ENCODE results near the gene B4GALT5.

Gene B4GALT5

GRCh38 chr20:49753133-49753532 is 39.5 kb upstream of the B4GALT5 start:
- Histone ChIP-seq H3K4me3 (no peak overlapping the region), H3K9ac (ENCODE audit: insufficient read length) (no peak overlapping the region), H3K36me3 (ENCODE audit: insufficient read depth, low read length) (no peaks in the 10 kb centered on the region), H3K9me3 (ENCODE audit: low read depth, low read length) (no peaks in the 10 kb centered on the region), H3K27ac (no peak overlapping the region)
- no peak for TF ChIP-seq POLR2AphosphoS5 (IDR thresholded peaks at IDR 0.05; ENCODE audit: borderline replicate concordance, low read depth, low read length)
- no peak for DNase-seq (ENCODE audit: low read depth, low spot score)

GRCh38 chr20:49752201-49752903 is 38.7 kb upstream of the B4GALT5 start:
- no peaks in the 10 kb centered on the region for H3K36me3 ChIP-seq (ENCODE audit: insufficient read depth, low read length)

GRCh38 chr20:49751397-49751736 is 37.7 kb upstream of the B4GALT5 start:
- DNase-seq (ENCODE audit: low read depth, low spot score) = no peak
- TF ChIP-seq POLR2AphosphoS5 (IDR thresholded peaks at IDR 0.05; ENCODE audit: borderline replicate concordance, low read depth, low read length) (no peak), FOXP2 (optimal IDR thresholded peaks at IDR 0.05; ENCODE audit: control extremely low read depth, extremely low read length, insufficient read depth) (no peak), EZH2 (IDR thresholded peaks at IDR 0.05) (no peak)
- Histone ChIP-seq H3K9me3 (ENCODE audit: low read depth, low read length) (no peaks in the 10 kb centered on the region), H3K36me3 (ENCODE audit: insufficient read depth, low read length) (no peaks in the 10 kb centered on the region), H3K4me3 (no peak overlapping the region), H3K27ac (no peak overlapping the region), H3K9ac (ENCODE audit: insufficient read length) (no peak overlapping the region)

More at GRCh38 chr20:49752201-49752903, 38.7 kb upstream of the B4GALT5 start:
- Histone ChIP-seq H3K27ac (no peak overlapping the region), H3K9ac (ENCODE audit: insufficient read length) (no peak overlapping the region), H3K9me3 (ENCODE audit: low read depth, low read length) (no peaks in the 10 kb centered on the region), H3K4me3 (no peak overlapping the region)
- TF ChIP-seq FOXP2 (optimal IDR thresholded peaks at IDR 0.05; ENCODE audit: control extremely low read depth, extremely low read length, insufficient read depth) (no peak), POLR2AphosphoS5 (IDR thresholded peaks at IDR 0.05; ENCODE audit: borderline replicate concordance, low read depth, low read length) (no peak), EZH2 (IDR thresholded peaks at IDR 0.05) (no peak)
- DNase-seq (ENCODE audit: low read depth, low spot score) = no peak

- no peak overlapping the region for H3K9ac ChIP-seq (ENCODE audit: insufficient read length)
- TF ChIP-seq FOXP2 (optimal IDR thresholded peaks at IDR 0.05; ENCODE audit: control extremely low read depth, extremely low read length, insufficient read depth) = no peak
- TF ChIP-seq EZH2 (IDR thresholded peaks at IDR 0.05) = no peak
- no peak for TF ChIP-seq POLR2AphosphoS5 (IDR thresholded peaks at IDR 0.05; ENCODE audit: borderline replicate concordance, low read depth, low read length)
- H3K27ac ChIP-seq = no peak overlapping the region
- H3K4me3 ChIP-seq = no peak overlapping the region
- no peak for DNase-seq (ENCODE audit: low read depth, low spot score)
- no peaks in the 10 kb centered on the region for H3K36me3 ChIP-seq (ENCODE audit: insufficient read depth, low read length)
- no peaks in the 10 kb centered on the region for H3K9me3 ChIP-seq (ENCODE audit: low read depth, low read length)
Observed at GRCh38 chr20:49750611-49751396, 37.1 kb upstream of the B4GALT5 start.

GRCh38 chr20:49749625-49750024 is 35.9 kb upstream of the B4GALT5 start:
- no peak for DNase-seq (ENCODE audit: low read depth, low spot score)
- no peak overlapping the region for H3K27ac ChIP-seq
- H3K9ac ChIP-seq (ENCODE audit: insufficient read length) = no peak overlapping the region
- H3K9me3 ChIP-seq (ENCODE audit: low read depth, low read length) = no peaks in the 10 kb centered on the region
- TF ChIP-seq POLR2AphosphoS5 (IDR thresholded peaks at IDR 0.05; ENCODE audit: borderline replicate concordance, low read depth, low read length) = no peak
- no peak for TF ChIP-seq EZH2 (IDR thresholded peaks at IDR 0.05)
- TF ChIP-seq FOXP2 (optimal IDR thresholded peaks at IDR 0.05; ENCODE audit: control extremely low read depth, extremely low read length, insufficient read depth) = no peak
- no peaks in the 10 kb centered on the region for H3K36me3 ChIP-seq (ENCODE audit: insufficient read depth, low read length)
- no peak overlapping the region for H3K4me3 ChIP-seq

- H3K36me3 ChIP-seq (ENCODE audit: insufficient read depth, low read length) = no peaks in the 10 kb centered on the region
- no peaks in the 10 kb centered on the region for H3K9me3 ChIP-seq (ENCODE audit: low read depth, low read length)
- DNase-seq (ENCODE audit: low read depth, low spot score) = no peak
- no peak overlapping the region for H3K4me3 ChIP-seq
- no peak for TF ChIP-seq FOXP2 (optimal IDR thresholded peaks at IDR 0.05; ENCODE audit: control extremely low read depth, extremely low read length, insufficient read depth)
- TF ChIP-seq POLR2AphosphoS5 (IDR thresholded peaks at IDR 0.05; ENCODE audit: borderline replicate concordance, low read depth, low read length) = no peak
- TF ChIP-seq EZH2 (IDR thresholded peaks at IDR 0.05) = no peak
- H3K27ac ChIP-seq = no peak overlapping the region
- no peak overlapping the region for H3K9ac ChIP-seq (ENCODE audit: insufficient read length)
Observed at GRCh38 chr20:49748525-49748838, 34.8 kb upstream of the B4GALT5 start.

- no peak for DNase-seq (ENCODE audit: low read depth, low spot score)
- no peaks in the 10 kb centered on the region for H3K36me3 ChIP-seq (ENCODE audit: insufficient read depth, low read length)
- H3K9ac ChIP-seq (ENCODE audit: insufficient read length) = no peak overlapping the region
- H3K4me3 ChIP-seq = no peak overlapping the region
- H3K9me3 ChIP-seq (ENCODE audit: low read depth, low read length) = no peaks in the 10 kb centered on the region
- no peak for TF ChIP-seq POLR2AphosphoS5 (IDR thresholded peaks at IDR 0.05; ENCODE audit: borderline replicate concordance, low read depth, low read length)
- no peak for TF ChIP-seq FOXP2 (optimal IDR thresholded peaks at IDR 0.05; ENCODE audit: control extremely low read depth, extremely low read length, insufficient read depth)
- no peak for TF ChIP-seq EZH2 (IDR thresholded peaks at IDR 0.05)
- no peak overlapping the region for H3K27ac ChIP-seq
Observed at GRCh38 chr20:49747707-49748524, 34.2 kb upstream of the B4GALT5 start.

GRCh38 chr20:49742948-49743347 is 29.3 kb upstream of the B4GALT5 start:
- no peak for TF ChIP-seq FOXP2 (optimal IDR thresholded peaks at IDR 0.05; ENCODE audit: control extremely low read depth, extremely low read length, insufficient read depth)
- TF ChIP-seq POLR2AphosphoS5 (IDR thresholded peaks at IDR 0.05; ENCODE audit: borderline replicate concordance, low read depth, low read length) = no peak
- no peak for TF ChIP-seq EZH2 (IDR thresholded peaks at IDR 0.05)
- no peak overlapping the region for H3K9ac ChIP-seq (ENCODE audit: insufficient read length)
- H3K36me3 ChIP-seq (ENCODE audit: insufficient read depth, low read length) = no peaks in the 10 kb centered on the region
- no peak overlapping the region for H3K4me3 ChIP-seq
- DNase-seq (ENCODE audit: low read depth, low spot score) = no peak
- H3K27ac ChIP-seq = no peak overlapping the region
- no peaks in the 10 kb centered on the region for H3K9me3 ChIP-seq (ENCODE audit: low read depth, low read length)
